ENCODE results near the gene GPANK1.

DNA sequence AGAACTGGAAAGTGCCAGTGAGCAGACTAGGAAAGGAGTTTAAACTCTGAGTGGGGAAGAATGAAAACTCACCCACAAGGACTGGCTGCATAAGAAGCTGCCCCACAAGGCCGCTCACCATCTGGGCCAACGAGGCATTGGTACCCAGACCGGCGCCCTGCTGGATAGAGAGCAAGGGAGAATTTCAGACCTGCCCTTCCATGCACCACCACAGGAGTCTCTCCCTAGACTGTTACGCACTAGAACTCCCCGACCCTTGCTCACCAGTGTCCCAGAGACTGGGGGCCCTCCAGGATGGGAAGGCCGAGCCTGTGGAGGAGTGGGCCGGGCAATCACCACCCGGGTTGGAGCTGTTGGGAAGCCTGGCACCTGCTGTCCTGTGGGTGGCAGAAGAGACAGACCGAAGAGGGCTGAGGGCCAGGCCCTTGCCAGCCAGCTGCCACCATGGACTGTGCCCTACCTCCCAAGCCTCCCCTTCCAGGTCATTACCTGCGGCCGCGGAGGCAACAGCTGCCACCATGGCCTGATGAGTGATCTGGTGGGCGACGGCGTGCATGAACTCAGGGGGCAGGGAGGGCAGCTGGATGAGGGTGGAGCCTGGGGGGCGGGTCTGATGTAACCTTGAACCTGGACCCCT lies 20.9 kb downstream of the GPANK1 start:
- TF ChIP-seq, protein P1, sequence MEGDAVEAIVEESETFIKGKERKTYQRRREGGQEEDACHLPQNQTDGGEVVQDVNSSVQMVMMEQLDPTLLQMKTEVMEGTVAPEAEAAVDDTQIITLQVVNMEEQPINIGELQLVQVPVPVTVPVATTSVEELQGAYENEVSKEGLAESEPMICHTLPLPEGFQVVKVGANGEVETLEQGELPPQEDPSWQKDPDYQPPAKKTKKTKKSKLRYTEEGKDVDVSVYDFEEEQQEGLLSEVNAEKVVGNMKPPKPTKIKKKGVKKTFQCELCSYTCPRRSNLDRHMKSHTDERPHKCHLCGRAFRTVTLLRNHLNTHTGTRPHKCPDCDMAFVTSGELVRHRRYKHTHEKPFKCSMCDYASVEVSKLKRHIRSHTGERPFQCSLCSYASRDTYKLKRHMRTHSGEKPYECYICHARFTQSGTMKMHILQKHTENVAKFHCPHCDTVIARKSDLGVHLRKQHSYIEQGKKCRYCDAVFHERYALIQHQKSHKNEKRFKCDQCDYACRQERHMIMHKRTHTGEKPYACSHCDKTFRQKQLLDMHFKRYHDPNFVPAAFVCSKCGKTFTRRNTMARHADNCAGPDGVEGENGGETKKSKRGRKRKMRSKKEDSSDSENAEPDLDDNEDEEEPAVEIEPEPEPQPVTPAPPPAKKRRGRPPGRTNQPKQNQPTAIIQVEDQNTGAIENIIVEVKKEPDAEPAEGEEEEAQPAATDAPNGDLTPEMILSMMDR (conservative IDR thresholded peaks at IDR 0.05 in 1 of 2, IDR thresholded peaks at IDR 0.05 in 1 of 2; ENCODE audit: low read depth in 1 of 2, low read length in 2 of 2) = no peak
- no peak for TF ChIP-seq EZH2 (IDR thresholded peaks at IDR 0.05; ENCODE audit: low read length, missing control alignments)
